Mucosa of gallbladder (tissue), 1 donor: ENCODE data around the gene FUZ. TPM values are rescaled to one million over a fixed set of nuclear protein-coding genes. Genes with fewer than 3 reads are reported as not detected.
A peak's percentile ranks its signal among the peaks of the same experiment; 100 is the strongest.

Experiments
- DNase-seq: peaks from one replicate; pipeline ENCODE4 v3.0.0-alpha.2; 2020; ENCODE audit warnings: low spot score
- total RNA-seq: library from RNA; stranded (reverse); gene quantifications from one replicate; pipeline ENCODE4 v1.2.1, GENCODE V29; 2021
- donor health status: DM: no; HTN: no; CAD: no.

Gene FUZ
- total RNA-seq, 1 donor from 2014 or later = 36.7 TPM

- DNase-seq = no peak
Observed at GRCh38 chr19:49781394-49781793, 31.7 kb downstream of the FUZ start.

GRCh38 chr19:49780861-49781260 is 32.2 kb downstream of the FUZ start:
- no peak for DNase-seq

GRCh38 chr19:49779731-49780555 is 33.1 kb downstream of the FUZ start:
- no peak for DNase-seq

- no peak for DNase-seq
Observed at GRCh38 chr19:49776371-49776764, 36.7 kb downstream of the FUZ start.

DNA sequence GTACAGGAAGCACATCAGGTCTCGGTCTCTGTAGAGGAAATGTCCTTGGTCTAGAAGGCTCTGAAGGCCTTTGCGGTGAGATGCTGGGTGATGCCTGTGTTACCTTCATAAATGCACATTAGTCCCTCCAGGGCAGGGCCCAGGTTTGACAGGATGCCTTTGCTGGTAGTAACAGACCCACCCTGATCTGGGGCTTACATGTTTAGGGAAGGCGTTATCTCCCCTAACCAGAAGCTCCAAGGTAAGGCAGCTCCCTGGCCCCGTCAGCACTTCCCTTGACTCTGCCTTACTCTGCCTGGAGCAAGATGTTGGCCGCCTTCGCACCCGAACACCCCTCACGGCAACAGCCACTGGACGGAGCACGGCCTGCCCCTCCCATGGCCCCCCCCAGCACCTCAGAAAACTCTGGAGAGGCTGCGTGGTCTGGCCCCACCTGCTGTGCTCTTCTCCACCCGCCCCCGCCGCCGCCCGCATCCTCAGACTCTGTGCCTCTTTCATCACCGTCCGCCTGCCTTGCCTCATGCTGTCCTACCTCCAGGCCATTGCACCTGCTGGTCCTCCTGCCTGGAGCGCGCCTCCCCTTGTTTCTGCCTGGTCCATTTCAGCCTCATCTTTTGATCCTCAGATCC is 37.2 kb downstream of the FUZ start:
- DNase-seq = no peak

- DNase-seq = no peak
Observed at GRCh38 chr19:49774969-49775368, 38.1 kb downstream of the FUZ start.

DNA sequence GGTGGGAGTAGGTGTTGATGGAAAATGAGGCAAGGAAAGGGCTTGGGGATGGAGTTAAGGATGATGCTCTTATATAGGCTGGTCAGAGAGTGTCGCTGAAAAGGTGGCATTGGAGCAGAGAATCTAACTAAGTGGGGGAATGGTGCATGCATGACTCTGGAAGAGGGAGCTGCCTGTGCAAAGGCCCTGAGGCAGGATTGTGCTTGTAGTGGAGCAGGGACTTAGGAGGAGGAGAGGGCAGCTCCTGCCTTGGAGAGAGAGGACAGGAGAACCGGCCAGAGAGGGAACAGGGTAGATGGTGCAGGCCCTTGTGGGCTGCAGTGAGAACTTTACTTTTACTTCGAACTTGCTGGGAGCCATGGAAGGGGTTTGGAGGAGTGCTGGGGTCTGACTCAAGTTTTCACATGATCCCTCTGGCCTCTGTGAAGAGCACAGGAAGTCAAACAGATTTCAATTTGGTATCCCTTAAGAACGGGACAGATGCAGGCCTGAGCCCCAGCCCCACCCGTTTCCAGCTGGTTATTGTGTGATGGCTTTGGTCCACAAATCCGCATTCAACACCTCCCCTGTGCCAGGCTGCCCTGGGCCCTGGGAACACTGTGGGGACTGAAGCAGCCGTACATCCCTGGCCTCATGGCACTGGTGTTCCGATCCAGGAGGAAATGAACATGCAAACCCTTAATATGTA is 39.3 kb downstream of the FUZ start:
- DNase-seq = no peak

- no peak for DNase-seq
Observed at GRCh38 chr19:49772850-49773432, 40.2 kb downstream of the FUZ start.

GRCh38 chr19:49771674-49772139 is 41.4 kb downstream of the FUZ start:
- DNase-seq = no peak

GRCh38 chr19:49770529-49770928 is 42.6 kb downstream of the FUZ start:
- DNase-seq = no peak

- DNase-seq = no peak
Observed at GRCh38 chr19:49767967-49768581, 45.0 kb downstream of the FUZ start.

GRCh38 chr19:49767381-49767780 is 45.7 kb downstream of the FUZ start:
- DNase-seq = no peak

GRCh38 chr19:49766930-49767299 is 46.2 kb downstream of the FUZ start, which contains the start of gene AP2A1:
TSS of gene AP2A1 (plus strand) at chr19:49767001. CDS start at chr19:49767134, 133 bp downstream.
- no peak for DNase-seq

DNA sequence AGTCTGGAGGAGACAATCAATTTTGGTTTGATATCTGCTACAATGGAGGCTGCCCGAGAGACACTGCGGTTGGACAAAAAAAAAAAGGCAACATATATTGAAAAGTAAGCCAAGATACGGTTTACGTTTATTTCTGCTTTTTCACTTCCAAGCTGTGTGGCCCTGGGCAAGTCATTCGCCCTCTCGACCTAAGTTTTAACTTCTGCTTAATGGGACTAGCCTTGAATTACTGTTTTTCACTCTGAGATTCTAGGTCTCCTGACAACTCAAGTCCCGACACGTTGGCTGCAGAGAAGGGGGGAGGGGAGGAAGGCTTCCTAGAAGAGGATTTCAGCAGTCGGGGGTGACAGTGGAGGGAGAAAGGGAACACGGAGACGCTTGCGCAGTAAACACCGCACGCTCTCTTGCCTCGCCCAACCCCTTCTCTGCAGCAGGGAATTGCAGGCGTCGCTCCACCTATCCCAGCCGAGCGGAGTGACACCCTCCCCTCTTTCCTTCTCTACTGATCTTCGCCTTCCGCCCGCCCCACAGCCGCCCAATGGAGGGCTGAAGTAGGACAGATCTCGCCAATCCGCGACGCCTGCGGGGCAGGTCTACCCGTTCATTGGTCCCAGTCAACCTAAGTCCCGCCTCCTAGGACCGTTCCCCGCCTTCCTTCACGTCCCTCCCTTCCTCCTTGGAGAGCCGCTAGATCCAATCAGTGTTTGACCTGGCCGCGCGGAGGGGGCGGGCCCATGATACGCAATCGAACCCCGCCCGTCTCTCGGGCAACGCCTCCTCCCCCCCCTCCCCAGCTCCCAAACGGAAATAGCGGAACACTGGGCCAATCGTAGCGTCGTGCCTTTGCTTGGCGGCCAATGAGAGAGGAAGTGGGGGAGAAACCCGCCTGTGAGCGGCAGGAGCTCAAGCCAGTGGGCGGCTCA is 46.8 kb downstream of the FUZ start:
- peak; percentile 100 for DNase-seq

DNA sequence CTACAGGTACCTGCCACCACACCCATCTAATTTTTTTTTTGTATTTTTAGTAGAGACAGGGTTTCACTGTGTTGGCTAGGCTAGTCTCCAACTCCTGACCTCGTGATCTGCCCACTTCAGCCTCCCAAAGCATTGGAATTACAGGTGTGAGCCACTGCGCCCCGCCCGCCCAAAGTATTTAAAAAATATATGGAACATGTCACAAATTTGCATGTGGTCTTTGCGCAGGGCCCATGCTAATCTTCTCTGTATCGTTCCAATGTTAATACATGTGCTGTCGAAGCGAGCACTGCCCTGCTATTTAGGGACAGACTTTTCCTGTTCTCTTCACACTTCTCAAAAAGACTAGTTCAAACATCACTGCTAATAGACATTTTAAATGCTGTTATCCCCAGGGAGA is 48.8 kb downstream of the FUZ start:
- DNase-seq = no peak

DNA sequence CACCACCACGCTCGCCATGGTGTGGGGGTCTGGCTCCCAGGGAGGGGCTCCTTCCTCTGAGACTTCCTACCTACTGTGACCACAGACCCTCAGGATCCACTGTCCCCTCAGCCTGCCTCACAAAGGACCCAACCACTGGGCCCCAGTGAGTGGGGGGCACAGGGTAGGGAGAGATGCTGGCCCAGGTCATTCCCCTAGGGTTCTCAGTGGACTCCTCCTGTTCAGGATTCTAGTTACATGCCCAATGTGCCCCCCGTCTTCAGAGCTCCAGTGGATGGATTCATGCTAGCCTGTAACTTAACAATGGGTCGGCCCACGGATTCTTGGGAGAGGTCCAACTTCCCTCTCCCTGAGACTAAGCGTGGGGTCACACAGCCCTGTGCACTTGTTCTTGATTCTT is 49.9 kb downstream of the FUZ start, which contains the start of gene TSKS:
Gene TSKS (minus strand): TSS at position 77 of the 400 bp plus-strand sequence. CDS start 59 bp downstream, at position 18.
- no peak for DNase-seq

DNA sequence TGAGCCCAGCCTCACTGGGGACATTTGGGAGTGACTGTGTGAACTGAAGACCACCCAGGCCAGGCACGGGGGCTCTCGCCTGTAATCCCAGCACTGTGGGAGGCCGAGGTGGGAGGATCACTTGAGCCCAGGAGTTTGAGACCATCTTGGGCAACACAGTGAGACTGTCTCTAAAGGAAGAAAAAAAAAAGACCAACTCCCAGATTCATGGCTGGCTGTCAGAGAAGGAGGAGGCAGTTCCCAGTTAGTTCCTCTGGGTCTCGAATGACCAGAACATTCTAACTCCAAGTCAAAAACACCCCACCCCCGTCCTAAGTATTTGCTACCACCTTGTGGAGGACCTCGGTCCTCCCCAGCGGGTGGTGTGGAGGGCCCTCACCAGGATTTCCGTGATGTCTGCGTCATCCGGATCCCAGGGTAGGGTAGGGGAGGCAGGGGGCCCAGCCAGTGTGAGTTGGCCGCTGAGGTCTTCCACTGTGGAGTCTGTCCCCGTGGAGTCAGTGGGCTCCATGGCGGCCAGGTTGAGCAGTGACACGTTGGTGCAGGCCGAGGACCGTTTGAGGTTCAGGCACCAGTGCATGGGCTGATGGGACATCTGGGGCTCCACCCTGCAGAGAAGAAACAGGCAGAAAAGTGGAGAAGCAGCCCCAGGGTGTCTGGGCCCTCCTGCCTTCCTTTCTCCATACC is 51.3 kb downstream of the FUZ start:
- no peak for DNase-seq

GRCh38 chr19:49761249-49761624 is 51.9 kb downstream of the FUZ start:
- no peak for DNase-seq

GRCh38 chr19:49758292-49758691 is 54.8 kb downstream of the FUZ start:
- DNase-seq = no peak
